PC-9 (cell line): ENCODE measurements around the gene TLR1. TPM values are rescaled to one million over a fixed set of nuclear protein-coding genes. Genes with fewer than 3 reads are reported as not detected.

Experiments used
- BruUV-seq: library from RNA; stranded (reverse); fragments of 400-500 nt; replicated peaks from 2 replicates; lab custom pipeline; 2021; lab: Mats Ljungman, UMichigan
- CTCF ChIA-PET: fragments of 300-600 bp; sonication (Branson Sonifier 250); formaldehyde crosslinking; loops from one replicate; lab custom pipeline; 2022; ENCODE audit warnings: antibody characterized with exemption; lab: Charles Lee
- POLR2A ChIA-PET: fragments of 300-600 bp; sonication (Branson Sonifier 250); formaldehyde crosslinking; loops from one replicate; lab custom pipeline; 2022; ENCODE audit warnings: antibody characterized with exemption; ENCODE audit not compliant: unreplicated experiment; lab: Charles Lee
- DNase-seq, 2 experiments: peaks; one replicate each; pipeline versions ENCODE4 v3.0.0 to v3.0.0-alpha.2; 2015 to 2022; ENCODE audit warnings: mixed read lengths in 1 of 2
- H2AFZ ChIP-seq: fragments of 200-600 bp; sonication (generic); 2 replicates; pipeline ENCODE4 v1.8.1; 2017; ENCODE audit warnings: antibody characterized with exemption
- H3F3A ChIP-seq: fragments of 200-600 bp; sonication (generic); 2 replicates; pipeline ENCODE4 v1.8.1; 2017; ENCODE audit warnings: antibody characterized with exemption, mild to moderate bottlenecking, low read depth; ENCODE audit not compliant: insufficient read depth
- H3K27ac ChIP-seq: fragments of 200-600 bp; sonication (generic); 2 replicates; pipeline ENCODE4 v1.6.1; 2016; ENCODE audit warnings: mixed run types
- H3K27me3 ChIP-seq: fragments of 200-600 bp; sonication (generic); 2 replicates; pipeline ENCODE4 v1.6.1; 2016; ENCODE audit warnings: low read depth, mixed run types; ENCODE audit not compliant: insufficient read depth
- H3K36me3 ChIP-seq: fragments of 200-600 bp; sonication (generic); 2 replicates; pipeline ENCODE4 v1.6.1; 2016; ENCODE audit warnings: low read depth, mixed run types
- H3K4me1 ChIP-seq: fragments of 200-600 bp; sonication (generic); replicated peaks from 2 replicates; pipeline ENCODE4 v1.6.1; 2016; ENCODE audit warnings: mixed run types; ENCODE audit not compliant: insufficient read depth
- H3K4me2 ChIP-seq: fragments of 200-600 bp; sonication (generic); 2 replicates; pipeline ENCODE4 v1.6.1; 2017; ENCODE audit warnings: mixed run types
- H3K4me3 ChIP-seq: fragments of 200-600 bp; sonication (generic); 2 replicates; pipeline ENCODE4 v1.6.1; 2016; ENCODE audit warnings: mixed run types
- H3K79me2 ChIP-seq: fragments of 200-600 bp; sonication (generic); 2 replicates; pipeline ENCODE4 v1.6.1; 2017; ENCODE audit warnings: low read depth, mixed run types
- H3K9me2 ChIP-seq: fragments of 200-600 bp; sonication (generic); 2 replicates; pipeline ENCODE4 v1.8.1; 2017; ENCODE audit warnings: mild to moderate bottlenecking; ENCODE audit not compliant: insufficient read depth
- H3K9me3 ChIP-seq: fragments of 200-600 bp; sonication (generic); 2 replicates; pipeline ENCODE4 v1.8.1; 2016; ENCODE audit warnings: low read depth; ENCODE audit not compliant: insufficient read depth
- H4K20me1 ChIP-seq: fragments of 200-600 bp; sonication (generic); 2 replicates; pipeline ENCODE4 v1.8.1; 2017; ENCODE audit not compliant: insufficient read depth
- EZH2 ChIP-seq: fragments of 200-600 bp; sonication (generic); IDR thresholded peaks from 2 replicates; pipeline ENCODE4 v1.8.0; 2017; ENCODE audit warnings: antibody characterized with exemption, low read depth
- intact Hi-C: fragments of 100-400 bp; cut with micrococcal nuclease; formaldehyde crosslinking; loops from one replicate; pipeline ENCODE4 v1.10.0; 2022; ENCODE audit not compliant: unreplicated experiment
- total RNA-seq: library from RNA; stranded (reverse); gene quantifications from 2 replicates; pipeline ENCODE4 v1.2.3, GENCODE V29; 2021
- TF ChIP-seq, protein P1 (sequence below): fragments of 200-600 bp; sonication (generic); conservative IDR thresholded peaks from 2 replicates; pipeline ENCODE4 v1.6.1; 2017; ENCODE audit warnings: mixed run types, antibody characterized with exemption, mild to moderate bottlenecking, moderate library complexity

The TLR1 gene
- total RNA-seq, 1 experiment from 2014 or later: 3.9 TPM

- DNase-seq: no peak
- no TSS peak for BruUV-seq
- Histone ChIP-seq H2AFZ (no peak overlapping the region), H3K79me2 (no peaks in the 10 kb centered on the region), H3K4me3 (no peak overlapping the region), H3K27ac (no peak overlapping the region), H3K36me3 (no peaks in the 10 kb centered on the region), H4K20me1 (no peaks in the 10 kb centered on the region), H3F3A (no peaks in the 10 kb centered on the region), H3K9me2 (no peaks in the 10 kb centered on the region), H3K27me3 (no peaks in the 10 kb centered on the region), H3K9me3 (no peaks in the 10 kb centered on the region; the same call in 1 of the 2 replicates), H3K4me1 (no peaks in the 10 kb centered on the region), H3K4me2 (no peak overlapping the region)
- POLR2A ChIA-PET: interaction anchor here (0.6 kb wide), 1 partner anchor 20 kb away, joined by 4 read pairs; no protein-coding TSS in a partner anchor
- CTCF ChIA-PET: interaction anchor here (1.0 kb wide), 1 partner anchor 70 kb away, joined by 3 read pairs; no protein-coding TSS in a partner anchor
- intact Hi-C loops: no loop called here
- TF ChIP-seq, protein P1, sequence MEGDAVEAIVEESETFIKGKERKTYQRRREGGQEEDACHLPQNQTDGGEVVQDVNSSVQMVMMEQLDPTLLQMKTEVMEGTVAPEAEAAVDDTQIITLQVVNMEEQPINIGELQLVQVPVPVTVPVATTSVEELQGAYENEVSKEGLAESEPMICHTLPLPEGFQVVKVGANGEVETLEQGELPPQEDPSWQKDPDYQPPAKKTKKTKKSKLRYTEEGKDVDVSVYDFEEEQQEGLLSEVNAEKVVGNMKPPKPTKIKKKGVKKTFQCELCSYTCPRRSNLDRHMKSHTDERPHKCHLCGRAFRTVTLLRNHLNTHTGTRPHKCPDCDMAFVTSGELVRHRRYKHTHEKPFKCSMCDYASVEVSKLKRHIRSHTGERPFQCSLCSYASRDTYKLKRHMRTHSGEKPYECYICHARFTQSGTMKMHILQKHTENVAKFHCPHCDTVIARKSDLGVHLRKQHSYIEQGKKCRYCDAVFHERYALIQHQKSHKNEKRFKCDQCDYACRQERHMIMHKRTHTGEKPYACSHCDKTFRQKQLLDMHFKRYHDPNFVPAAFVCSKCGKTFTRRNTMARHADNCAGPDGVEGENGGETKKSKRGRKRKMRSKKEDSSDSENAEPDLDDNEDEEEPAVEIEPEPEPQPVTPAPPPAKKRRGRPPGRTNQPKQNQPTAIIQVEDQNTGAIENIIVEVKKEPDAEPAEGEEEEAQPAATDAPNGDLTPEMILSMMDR: no peak
- no peak for TF ChIP-seq EZH2
Observed at GRCh38 chr4:38829237-38829636, 24.6 kb upstream of the TLR1 start.

- intact Hi-C loops: no loop called here
- Histone ChIP-seq H3K4me3 (no peak overlapping the region), H3K9me3 (no peaks in the 10 kb centered on the region; the same call in 1 of the 2 replicates), H3F3A (peaks cover 12% of the 10 kb centered on the region), H3K27me3 (no peaks in the 10 kb centered on the region), H3K36me3 (no peaks in the 10 kb centered on the region), H4K20me1 (no peaks in the 10 kb centered on the region), H3K4me1 (peaks cover 21% of the 10 kb centered on the region), H3K9me2 (no peaks in the 10 kb centered on the region), H3K79me2 (no peaks in the 10 kb centered on the region), H3K4me2 (no peak overlapping the region), H2AFZ (no peak overlapping the region), H3K27ac (no peak overlapping the region)
- DNase-seq: no peak
- ChIA-PET CTCF (no interaction called here), POLR2A (no interaction called here)
- BruUV-seq: no TSS peak
- TF ChIP-seq EZH2: no peak
- TF ChIP-seq, protein P1: no peak
Observed at GRCh38 chr4:38823766-38824165, 19.2 kb upstream of the TLR1 start.

GRCh38 chr4:38822748-38823303 lies 18.2 kb upstream of the TLR1 start:
- ChIA-PET POLR2A (interaction anchor here (0.7 kb wide), 1 partner anchor 13 kb away, joined by 5 read pairs; no protein-coding TSS in a partner anchor), CTCF (no interaction called here)
- Histone ChIP-seq H3K4me1 (peaks cover 31% of the 10 kb centered on the region), H3K36me3 (no peaks in the 10 kb centered on the region), H4K20me1 (no peaks in the 10 kb centered on the region), H3K27me3 (no peaks in the 10 kb centered on the region), H3K4me3 (no peak overlapping the region), H3K4me2 (no peak overlapping the region), H3K79me2 (no peaks in the 10 kb centered on the region), H3F3A (peaks cover 15% of the 10 kb centered on the region), H3K27ac (no peak overlapping the region), H3K9me3 (no peaks in the 10 kb centered on the region; the same call in 1 of the 2 replicates), H2AFZ (no peak overlapping the region), H3K9me2 (no peaks in the 10 kb centered on the region)
- no TSS peak for BruUV-seq
- intact Hi-C loops: no loop called here
- DNase-seq: no peak
- TF ChIP-seq, protein P1: no peak
- no peak for TF ChIP-seq EZH2
